HAP-1 (cell line): ENCODE results near the gene PTGR3.
A peak's percentile ranks its signal among the peaks of the same experiment; 100 is the strongest.

Experiments used
- DNase-seq, 2 experiments: peaks; one replicate each; pipeline ENCODE4 v3.0.0-alpha.2; 2016 to 2020; ENCODE audit warnings: low spot score in 2 of 2
- H3K27me3 ChIP-seq: fragments of 250-450 bp; sonication (Bioruptor Pico); 2 replicates; pipeline ENCODE4 v1.5.1; 2020; ENCODE audit warnings: low read depth, mild to moderate bottlenecking, moderate library complexity
- H3K36me3 ChIP-seq: fragments of 250-450 bp; sonication (Bioruptor Pico); replicated peaks from 2 replicates; pipeline ENCODE4 v1.5.1; 2020; ENCODE audit warnings: mild to moderate bottlenecking
- H3K4me1 ChIP-seq: fragments of 250-450 bp; sonication (Bioruptor Pico); 2 replicates; pipeline ENCODE4 v1.5.1; 2020; ENCODE audit warnings: mild to moderate bottlenecking
- H3K4me3 ChIP-seq: fragments of 250-450 bp; sonication (Bioruptor Pico); 2 replicates; pipeline ENCODE4 v1.5.1; 2020; ENCODE audit warnings: mild to moderate bottlenecking, moderate library complexity
- H3K9me3 ChIP-seq: fragments of 250-450 bp; sonication (Bioruptor Pico); 2 replicates; pipeline ENCODE4 v1.5.1; 2020; ENCODE audit warnings: mild to moderate bottlenecking, moderate library complexity
- in situ Hi-C: fragments of 300-500 bp; cut with MboI; formaldehyde crosslinking; loops from 3 replicates; pipeline ENCODE4 v1.14.3; 2020; ENCODE audit warnings: low sequenced_read_pairs, inconsistent platforms, mixed read lengths

Gene PTGR3

DNA sequence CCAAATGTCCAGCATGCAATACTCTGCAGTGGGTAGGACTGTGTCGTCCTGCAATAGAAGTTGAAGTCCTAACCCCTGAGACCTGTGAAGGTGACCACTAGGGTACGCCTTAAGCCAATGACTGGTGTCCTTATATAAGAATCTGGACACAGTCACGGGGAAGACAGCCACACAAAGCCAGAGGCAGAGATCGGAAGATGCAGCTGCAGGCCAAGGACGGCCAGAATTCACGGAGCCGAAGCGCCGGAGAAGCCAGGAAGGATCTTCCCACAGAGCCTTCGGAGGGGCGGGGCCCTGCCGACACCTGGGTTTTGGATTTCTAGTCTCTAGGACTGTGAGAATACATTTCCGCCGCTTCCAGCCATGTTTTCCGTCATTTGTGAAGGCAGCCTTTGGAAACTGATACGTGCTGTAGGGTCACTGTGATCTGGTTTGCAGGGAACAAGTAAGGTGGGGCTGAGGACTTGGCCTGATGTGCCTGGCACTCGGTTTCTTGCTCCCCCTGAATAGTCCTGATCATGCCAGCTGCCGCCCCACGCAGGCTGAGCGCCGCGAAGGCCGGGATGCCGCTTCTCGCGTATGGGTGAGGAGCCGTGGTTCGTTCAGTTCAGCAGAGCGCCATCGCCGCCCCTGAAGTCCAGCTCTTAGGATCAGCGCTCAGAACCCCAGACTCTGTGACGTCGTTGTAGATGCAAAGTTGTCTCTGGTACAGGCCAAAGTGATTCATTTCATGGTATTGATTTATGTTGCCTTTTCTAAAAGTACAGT lies 38.7 kb downstream of the PTGR3 start:
- no peaks in the 10 kb centered on the region for H3K9me3 ChIP-seq
- no peaks in the 10 kb centered on the region for H3K4me1 ChIP-seq
- no peak overlapping the region for H3K4me3 ChIP-seq
- in situ Hi-C loops: no loop called here
- no peaks in the 10 kb centered on the region for H3K36me3 ChIP-seq
- DNase-seq: no peak
- no peaks in the 10 kb centered on the region for H3K27me3 ChIP-seq

DNA sequence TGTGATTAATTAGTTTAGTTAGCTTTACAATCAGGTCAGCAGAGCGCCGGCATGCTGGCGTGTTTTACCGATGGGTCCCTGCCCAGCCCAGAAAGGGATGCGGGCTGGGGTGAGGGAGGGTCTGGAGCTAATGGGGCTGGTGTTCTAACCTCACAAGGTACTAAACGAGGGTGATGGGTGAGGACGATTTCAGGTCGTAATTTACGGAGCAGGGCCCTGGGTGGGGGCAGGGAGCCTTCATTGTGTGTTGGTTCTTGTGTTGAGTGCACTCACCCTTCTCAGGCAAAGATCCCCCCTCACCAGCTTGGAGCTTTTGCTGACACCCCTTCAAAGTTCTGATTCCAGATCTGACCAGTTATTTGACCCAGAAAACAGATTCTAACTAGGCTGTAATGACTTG lies 39.5 kb downstream of the PTGR3 start:
- H3K4me1 ChIP-seq: no peaks in the 10 kb centered on the region
- in situ Hi-C loops: no loop called here
- H3K9me3 ChIP-seq: no peaks in the 10 kb centered on the region
- H3K36me3 ChIP-seq: no peaks in the 10 kb centered on the region
- no peaks in the 10 kb centered on the region for H3K27me3 ChIP-seq
- no peak for DNase-seq
- H3K4me3 ChIP-seq: no peak overlapping the region

DNA sequence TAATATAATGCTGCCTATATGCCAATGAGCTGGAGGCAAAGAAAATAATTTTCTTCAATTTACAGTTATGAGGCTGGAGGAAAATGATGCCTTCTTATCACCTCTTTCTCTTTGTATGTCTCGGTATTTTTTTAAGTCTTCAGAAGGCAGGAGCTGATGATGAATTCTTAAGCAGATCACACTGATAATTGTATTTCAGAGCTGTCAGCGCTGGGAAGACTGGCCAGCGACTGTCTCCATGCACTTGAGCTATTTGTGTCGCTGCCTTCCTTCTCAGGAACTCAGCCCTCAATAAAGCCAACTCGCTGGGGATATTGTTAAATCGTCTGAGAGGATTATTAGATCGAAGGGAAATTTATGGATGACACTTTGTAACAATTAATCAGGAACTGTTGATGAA lies 40.3 kb downstream of the PTGR3 start:
- in situ Hi-C loops: no loop called here

DNA sequence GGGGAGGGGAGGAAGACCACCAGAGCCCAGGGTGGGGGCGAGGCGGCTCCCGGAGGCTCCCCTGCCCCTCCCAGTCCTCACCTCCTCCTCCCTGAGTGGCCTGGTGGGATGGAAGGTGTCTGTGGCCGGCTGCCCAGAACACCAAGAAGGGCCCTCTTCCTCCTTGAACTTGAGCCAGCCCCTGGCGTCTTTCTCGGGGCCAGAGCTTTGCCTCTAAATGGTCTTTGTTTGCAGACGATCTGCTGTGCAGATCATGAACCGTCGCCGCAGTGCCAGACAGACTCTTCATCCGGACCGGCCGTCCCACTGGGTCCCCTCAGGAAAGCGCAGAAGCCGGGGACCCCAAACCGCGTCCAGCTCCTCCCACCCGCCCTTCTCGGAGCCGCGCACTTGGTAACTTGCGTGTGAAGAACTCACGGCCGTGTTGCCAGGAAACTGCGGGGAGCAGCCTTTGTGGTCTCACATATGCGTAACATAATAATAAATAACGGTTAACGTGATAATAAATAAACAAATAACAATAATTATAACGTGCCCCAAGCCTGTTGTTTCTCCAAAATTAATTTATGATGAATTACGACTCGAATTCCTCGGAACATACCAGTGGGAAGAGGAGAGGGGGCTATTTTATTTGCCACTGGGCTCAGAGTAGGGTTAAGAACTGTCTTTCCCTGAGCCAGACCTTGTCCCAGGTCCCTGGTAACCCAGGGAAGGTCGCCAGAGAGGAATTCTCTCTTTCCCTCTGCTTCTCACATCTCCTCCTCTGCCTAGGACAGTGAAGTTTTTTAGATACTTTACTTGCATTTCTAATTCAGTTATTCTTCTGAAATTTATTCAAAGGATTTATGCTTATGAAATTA lies 41.0 kb downstream of the PTGR3 start:
- DNase-seq: no peak

More for the DNA sequence above, 40.3 kb downstream of the PTGR3 start:
- no peak for DNase-seq
- H3K9me3 ChIP-seq: no peaks in the 10 kb centered on the region
- no peaks in the 10 kb centered on the region for H3K4me1 ChIP-seq
- H3K4me3 ChIP-seq: no peak overlapping the region
- H3K36me3 ChIP-seq: no peaks in the 10 kb centered on the region
- H3K27me3 ChIP-seq: no peaks in the 10 kb centered on the region

DNA sequence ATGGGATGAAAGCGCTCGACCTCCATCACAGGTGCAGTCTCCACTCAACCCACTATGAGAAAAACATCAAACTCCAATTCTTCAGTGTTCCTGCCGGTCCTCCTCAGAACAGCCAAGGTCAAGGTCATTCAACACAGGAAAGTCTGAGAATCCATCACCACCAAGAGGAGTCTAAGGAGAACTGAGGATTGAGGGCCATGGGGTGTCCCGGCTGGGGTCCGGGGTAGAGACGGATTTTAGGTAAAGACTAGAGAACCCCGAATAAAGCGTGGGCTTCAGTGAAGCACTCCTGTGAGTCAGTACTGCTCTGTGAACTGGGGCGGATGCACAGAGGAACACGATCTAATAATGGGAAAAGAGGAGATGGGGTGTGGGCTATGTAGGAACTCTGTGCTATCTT lies 41.8 kb downstream of the PTGR3 start:
- Histone ChIP-seq H3K4me1 (no peaks in the 10 kb centered on the region), H3K9me3 (no peaks in the 10 kb centered on the region), H3K36me3 (no peaks in the 10 kb centered on the region), H3K27me3 (no peaks in the 10 kb centered on the region), H3K4me3 (no peak overlapping the region)
- DNase-seq: no peak
- in situ Hi-C loops: no loop called here

More for the DNA sequence above, 41.0 kb downstream of the PTGR3 start:
- H3K36me3 ChIP-seq: no peaks in the 10 kb centered on the region
- H3K27me3 ChIP-seq: no peaks in the 10 kb centered on the region
- in situ Hi-C loops: no loop called here
- no peaks in the 10 kb centered on the region for H3K9me3 ChIP-seq
- H3K4me3 ChIP-seq: no peak overlapping the region
- no peaks in the 10 kb centered on the region for H3K4me1 ChIP-seq

DNA sequence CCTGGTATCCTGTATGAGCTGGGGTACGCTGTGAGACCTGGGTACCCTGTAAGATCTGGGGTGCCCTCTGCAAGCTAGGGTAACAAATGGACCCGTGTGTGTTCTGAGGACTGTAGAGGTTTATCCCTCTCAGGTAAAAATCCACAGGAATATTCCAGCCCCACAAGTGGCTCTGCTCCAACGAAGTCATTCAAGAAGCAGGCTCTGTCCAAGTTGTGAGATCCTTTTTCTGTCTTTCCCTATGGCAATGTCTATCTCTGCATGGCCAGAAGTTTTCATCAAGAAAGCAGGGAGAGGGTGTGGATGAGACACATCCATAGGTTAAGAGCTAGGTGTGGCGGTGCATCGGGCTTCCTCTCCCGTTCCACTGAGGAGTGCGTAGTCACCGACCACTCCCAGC lies 43.0 kb downstream of the PTGR3 start:
- no peaks in the 10 kb centered on the region for H3K36me3 ChIP-seq
- H3K9me3 ChIP-seq: no peaks in the 10 kb centered on the region
- H3K4me3 ChIP-seq: no peak overlapping the region
- in situ Hi-C loops: no loop called here
- H3K4me1 ChIP-seq: no peaks in the 10 kb centered on the region; the same call in 1 of the 2 replicates
- no peak for DNase-seq
- no peaks in the 10 kb centered on the region for H3K27me3 ChIP-seq

DNA sequence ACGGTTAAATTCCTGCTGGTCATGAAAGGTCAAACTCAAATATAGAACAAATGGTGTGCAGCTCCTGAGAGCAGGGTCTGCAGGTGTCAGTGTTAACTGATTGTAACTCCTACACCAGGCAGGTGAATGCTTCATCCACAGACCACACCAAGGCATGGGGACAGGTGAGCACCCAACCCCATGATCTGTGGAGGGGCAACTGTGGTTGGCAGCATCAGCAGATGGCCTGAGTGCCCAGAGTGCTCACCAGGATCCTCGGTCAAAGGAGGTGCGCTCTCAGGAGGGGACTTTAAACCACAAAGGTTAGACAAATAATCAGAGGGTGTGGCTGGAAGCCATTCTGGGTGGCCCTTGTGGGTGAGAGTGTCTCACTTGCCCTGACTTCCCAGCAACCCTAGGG lies 44.5 kb downstream of the PTGR3 start:
- H3K36me3 ChIP-seq: no peaks in the 10 kb centered on the region
- in situ Hi-C loops: no loop called here
- no peak overlapping the region for H3K4me3 ChIP-seq
- H3K4me1 ChIP-seq: no peaks in the 10 kb centered on the region; the same call in 1 of the 2 replicates
- DNase-seq: no peak
- no peaks in the 10 kb centered on the region for H3K9me3 ChIP-seq
- no peaks in the 10 kb centered on the region for H3K27me3 ChIP-seq

DNA sequence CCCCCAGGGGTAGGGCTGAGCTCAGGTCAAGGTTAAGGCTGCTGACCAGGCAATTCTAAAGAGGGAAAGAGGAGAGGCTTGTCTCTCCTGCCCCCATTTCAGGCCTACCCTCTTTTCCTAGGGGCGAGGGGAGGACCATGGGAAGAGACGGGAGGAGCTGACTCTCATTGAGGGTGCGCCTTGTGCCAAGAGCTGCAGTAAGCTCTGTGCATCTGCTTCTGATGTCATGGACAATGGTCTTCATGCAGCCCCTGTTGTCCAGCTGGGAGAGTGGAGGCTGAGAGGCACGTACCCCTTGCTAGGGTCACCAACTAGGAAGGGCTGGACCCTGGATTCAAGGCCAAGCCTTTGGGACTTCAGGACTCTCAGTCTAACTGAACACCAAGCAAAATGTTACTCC lies 45.2 kb downstream of the PTGR3 start:
- no peak overlapping the region for H3K4me3 ChIP-seq
- no peak for DNase-seq
- H3K9me3 ChIP-seq: no peaks in the 10 kb centered on the region
- no peaks in the 10 kb centered on the region; the same call in 1 of the 2 replicates for H3K4me1 ChIP-seq
- in situ Hi-C loops: no loop called here
- no peaks in the 10 kb centered on the region for H3K27me3 ChIP-seq
- no peaks in the 10 kb centered on the region for H3K36me3 ChIP-seq

DNA sequence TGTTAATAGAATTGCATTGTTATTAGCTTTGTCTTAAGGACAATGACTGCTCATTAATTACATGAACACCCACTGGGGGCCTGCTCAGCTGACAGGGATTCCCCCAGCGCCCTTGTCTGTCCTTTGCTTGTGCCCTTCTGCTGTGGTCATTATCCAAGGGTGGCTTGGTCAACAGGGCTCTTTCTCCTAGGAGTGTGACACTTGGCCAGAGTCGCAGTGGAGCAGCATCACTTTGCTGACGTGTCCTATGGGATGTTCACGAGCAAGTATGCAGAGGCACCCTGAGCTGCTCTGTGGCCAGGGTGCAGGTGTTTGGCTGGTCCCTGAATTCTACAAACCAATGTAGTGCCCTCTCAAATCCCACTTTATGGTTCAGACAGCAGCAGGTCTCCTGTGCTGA lies 46.0 kb downstream of the PTGR3 start:
- no peak for DNase-seq
- H3K36me3 ChIP-seq: no peaks in the 10 kb centered on the region
- in situ Hi-C loops: no loop called here
- no peaks in the 10 kb centered on the region for H3K27me3 ChIP-seq
- no peaks in the 10 kb centered on the region for H3K9me3 ChIP-seq
- H3K4me3 ChIP-seq: no peak overlapping the region
- no peaks in the 10 kb centered on the region; the same call in 1 of the 2 replicates for H3K4me1 ChIP-seq

DNA sequence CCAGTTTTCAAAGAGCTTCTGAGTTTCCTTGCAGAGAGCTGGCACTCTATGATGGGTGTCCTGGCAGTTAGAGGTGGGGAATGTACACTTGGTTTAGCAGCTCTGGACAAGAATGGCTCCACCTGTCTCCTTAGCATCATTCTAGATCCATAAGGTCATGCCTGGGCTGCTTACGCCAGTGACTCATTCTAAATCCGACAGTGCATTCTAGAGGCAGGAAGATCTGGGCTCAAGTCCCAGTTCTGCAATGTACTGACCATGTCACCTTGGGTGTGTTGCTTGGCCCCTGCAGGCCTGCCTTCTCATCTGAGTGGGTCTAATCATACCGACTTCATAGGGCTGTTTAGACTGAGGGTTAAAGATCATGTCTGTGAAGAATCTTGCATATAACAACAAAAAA lies 46.5 kb downstream of the PTGR3 start:
- Histone ChIP-seq H3K27me3 (no peaks in the 10 kb centered on the region), H3K4me1 (no peaks in the 10 kb centered on the region; the same call in 1 of the 2 replicates), H3K9me3 (no peaks in the 10 kb centered on the region), H3K4me3 (no peak overlapping the region), H3K36me3 (no peaks in the 10 kb centered on the region)
- no peak for DNase-seq
- in situ Hi-C loops: no loop called here

DNA sequence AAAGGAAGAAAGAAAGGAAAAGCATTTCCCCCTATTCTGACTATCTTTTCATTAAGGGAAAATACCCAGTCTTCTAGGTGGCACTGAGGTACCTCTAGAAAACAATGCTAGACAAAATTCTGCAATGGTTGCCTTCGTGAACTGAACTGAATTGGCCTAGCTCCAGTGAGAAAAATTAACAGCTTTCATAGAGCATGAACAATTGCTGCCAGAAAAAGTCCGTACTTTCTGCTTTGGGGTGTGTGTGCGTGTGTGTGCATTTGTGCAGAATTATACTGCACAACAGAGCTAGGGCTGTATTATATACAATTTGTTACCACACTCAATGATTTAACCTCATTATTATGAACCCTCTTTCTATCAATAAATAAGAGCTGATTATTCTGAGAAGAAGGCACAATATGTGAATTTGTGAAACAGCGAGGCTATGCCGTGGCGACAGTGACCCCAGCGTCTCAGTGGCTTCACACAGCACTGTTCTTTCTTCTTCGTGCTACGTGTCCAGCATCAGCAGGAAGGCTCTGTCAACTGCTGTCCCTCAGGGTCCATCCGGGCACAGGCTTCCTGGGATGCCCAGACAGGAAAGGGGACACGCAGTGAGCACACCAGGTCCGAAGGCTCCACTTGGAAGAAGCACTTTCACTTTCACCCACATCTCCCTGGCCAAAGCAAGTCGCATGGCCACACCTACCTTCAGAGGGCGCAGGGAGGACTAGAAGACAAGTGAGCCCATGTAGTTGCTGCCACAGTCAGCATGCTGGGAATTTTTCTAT lies 47.5 kb downstream of the PTGR3 start:
- in situ Hi-C loops: no loop called here
- H3K36me3 ChIP-seq: no peaks in the 10 kb centered on the region
- H3K4me1 ChIP-seq: no peaks in the 10 kb centered on the region; the same call in 1 of the 2 replicates
- no peaks in the 10 kb centered on the region for H3K27me3 ChIP-seq
- DNase-seq: peak; percentile 16 to 61
- no peaks in the 10 kb centered on the region for H3K9me3 ChIP-seq
- peak overlapping the region; percentile 36 for H3K4me3 ChIP-seq

DNA sequence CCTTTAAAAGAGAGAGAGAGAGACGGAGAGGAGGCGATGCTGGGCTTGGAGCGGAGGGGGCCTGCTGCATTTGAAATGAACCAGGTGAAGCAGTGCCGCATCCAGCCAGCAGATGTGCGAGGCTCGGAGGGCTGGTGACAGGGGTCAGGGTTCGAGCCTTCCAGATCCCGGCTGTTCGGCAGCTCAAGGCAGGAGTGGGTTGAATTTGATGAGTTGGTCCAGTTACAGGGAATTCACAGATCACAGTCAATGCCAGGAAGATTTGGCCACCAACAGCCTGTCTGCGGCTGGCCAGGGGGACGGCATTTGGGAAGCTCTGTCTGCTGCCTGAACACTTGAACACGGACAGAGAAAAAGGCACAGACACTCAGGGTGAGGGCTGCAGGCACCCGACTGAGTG lies 48.6 kb downstream of the PTGR3 start:
- DNase-seq: no peak
- in situ Hi-C loops: no loop called here
- H3K36me3 ChIP-seq: no peaks in the 10 kb centered on the region
- H3K27me3 ChIP-seq: no peaks in the 10 kb centered on the region
- no peaks in the 10 kb centered on the region; the same call in 1 of the 2 replicates for H3K4me1 ChIP-seq
- no peaks in the 10 kb centered on the region for H3K9me3 ChIP-seq
- no peak overlapping the region for H3K4me3 ChIP-seq

DNA sequence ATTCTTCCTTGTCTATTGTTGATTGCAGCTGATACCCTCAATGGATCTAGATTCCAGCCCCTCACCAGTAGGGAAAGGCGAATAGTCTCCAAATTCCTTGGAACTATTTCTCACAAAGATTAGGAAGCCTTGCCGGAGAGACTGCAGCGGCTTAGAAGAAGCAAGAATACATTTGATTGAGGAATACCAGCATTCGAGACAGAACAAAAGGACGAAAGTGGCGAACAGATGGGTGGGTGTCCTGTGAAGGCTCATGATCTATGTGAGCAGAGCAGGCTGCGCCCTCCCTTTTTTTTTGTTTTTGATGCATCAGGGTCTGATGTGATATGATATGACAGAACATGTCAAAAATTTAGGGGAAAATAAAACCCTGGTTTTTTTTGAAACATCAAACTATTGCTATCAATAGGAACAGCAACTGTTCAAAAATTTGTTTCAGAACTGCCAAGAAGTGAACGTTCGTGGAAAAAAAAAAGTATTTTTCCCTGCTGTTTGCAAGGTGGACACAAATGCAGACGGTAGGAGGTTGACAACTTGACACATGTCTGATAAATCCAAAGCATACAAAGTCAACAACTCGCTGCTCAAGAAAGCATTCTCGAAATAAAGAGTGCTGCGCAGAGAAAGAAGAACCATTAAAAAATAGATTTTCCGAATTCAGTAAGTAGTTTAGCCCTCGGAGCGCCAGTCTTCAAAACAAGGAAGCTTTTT lies 49.1 kb downstream of the PTGR3 start:
- H3K4me1 ChIP-seq: no peaks in the 10 kb centered on the region; the same call in 1 of the 2 replicates
- H3K4me3 ChIP-seq: no peak overlapping the region
- no peaks in the 10 kb centered on the region for H3K36me3 ChIP-seq
- DNase-seq: no peak
- no peaks in the 10 kb centered on the region for H3K9me3 ChIP-seq
- H3K27me3 ChIP-seq: no peaks in the 10 kb centered on the region
- in situ Hi-C loops: no loop called here
